ENCODE data around the gene LHFPL2.

Gene LHFPL2

DNA sequence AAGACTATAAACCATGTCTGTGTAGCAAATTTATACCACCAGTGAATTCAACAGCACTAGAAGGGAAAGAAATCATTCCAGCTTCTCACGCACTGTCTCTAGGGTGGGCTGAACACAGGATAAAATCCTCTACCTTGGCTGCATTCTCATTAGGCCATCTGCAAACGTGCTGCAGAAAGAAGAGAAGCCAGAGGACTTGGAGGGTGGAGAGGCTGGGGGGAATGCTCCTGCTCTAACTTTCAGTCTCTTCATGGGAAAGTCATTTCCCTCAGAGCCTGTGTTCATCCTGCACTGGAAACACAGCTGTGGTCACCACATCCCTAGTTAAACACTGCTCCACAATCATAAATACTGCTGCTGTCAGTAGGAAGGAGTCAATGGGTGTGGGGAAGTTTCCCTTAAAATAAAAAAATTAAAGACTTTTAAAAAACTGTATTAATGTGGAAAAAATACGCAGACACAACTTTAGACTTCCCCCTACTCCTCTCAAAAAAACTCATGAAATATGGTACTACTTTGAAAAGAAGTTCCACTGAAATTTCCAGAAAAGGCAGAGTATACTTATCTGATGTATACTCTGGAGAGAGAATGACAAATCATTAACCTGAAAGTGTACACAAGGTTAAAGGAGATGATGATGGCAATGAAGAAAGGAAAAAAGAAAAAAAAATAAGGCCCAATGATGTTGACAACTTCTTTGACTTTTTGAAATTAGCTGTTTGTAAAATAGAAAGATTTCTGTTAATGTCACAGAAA is 46.8 kb downstream of the LHFPL2 start:
- no peak overlapping the region for H3K4me3 ChIP-seq (replicated peaks; ENCODE audit: low read depth, low read length)
- TF ChIP-seq, protein P1, sequence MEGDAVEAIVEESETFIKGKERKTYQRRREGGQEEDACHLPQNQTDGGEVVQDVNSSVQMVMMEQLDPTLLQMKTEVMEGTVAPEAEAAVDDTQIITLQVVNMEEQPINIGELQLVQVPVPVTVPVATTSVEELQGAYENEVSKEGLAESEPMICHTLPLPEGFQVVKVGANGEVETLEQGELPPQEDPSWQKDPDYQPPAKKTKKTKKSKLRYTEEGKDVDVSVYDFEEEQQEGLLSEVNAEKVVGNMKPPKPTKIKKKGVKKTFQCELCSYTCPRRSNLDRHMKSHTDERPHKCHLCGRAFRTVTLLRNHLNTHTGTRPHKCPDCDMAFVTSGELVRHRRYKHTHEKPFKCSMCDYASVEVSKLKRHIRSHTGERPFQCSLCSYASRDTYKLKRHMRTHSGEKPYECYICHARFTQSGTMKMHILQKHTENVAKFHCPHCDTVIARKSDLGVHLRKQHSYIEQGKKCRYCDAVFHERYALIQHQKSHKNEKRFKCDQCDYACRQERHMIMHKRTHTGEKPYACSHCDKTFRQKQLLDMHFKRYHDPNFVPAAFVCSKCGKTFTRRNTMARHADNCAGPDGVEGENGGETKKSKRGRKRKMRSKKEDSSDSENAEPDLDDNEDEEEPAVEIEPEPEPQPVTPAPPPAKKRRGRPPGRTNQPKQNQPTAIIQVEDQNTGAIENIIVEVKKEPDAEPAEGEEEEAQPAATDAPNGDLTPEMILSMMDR (IDR thresholded peaks at IDR 0.05; ENCODE audit: low read length, missing control alignments), result no peak
- no peak for DNase-seq (ENCODE audit: low read depth)

DNA sequence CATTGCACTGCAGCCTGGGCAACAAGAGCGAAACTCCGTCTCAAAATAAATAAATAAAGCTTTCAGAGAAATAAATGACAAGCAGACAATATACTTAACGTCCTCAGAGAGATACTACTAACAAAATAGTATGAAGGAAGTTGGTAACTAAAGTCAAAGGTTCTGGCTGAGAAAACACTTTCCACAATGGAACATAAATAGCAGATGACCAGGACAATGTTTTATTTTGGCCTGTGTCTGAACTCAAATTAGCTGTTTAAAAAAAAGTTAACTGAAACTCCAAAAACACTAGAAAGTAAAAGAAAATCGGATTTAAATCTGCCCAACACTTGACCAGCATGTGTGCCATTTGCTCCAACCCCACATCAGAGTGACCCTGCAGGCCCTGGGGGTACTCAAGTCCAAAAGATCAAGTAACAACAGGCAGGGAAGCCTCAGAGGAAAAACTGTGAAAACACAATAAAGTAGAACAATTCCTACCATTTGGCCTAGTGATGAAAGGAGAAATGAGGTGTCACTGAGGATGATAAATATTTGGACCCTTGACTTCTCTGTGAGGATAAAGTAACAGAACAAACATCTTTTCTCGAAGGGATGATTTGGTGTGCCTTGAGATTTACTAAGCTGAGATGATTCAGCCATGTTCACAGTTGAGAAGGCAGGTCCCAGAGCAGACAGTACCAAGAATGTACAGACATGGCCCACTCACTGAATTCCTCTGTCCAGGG is 47.7 kb downstream of the LHFPL2 start:
- TF ChIP-seq, protein P1 (IDR thresholded peaks at IDR 0.05; ENCODE audit: low read length, missing control alignments), result no peak
- no peak for DNase-seq (ENCODE audit: low read depth)
- no peak overlapping the region for H3K4me3 ChIP-seq (replicated peaks; ENCODE audit: low read depth, low read length)

DNA sequence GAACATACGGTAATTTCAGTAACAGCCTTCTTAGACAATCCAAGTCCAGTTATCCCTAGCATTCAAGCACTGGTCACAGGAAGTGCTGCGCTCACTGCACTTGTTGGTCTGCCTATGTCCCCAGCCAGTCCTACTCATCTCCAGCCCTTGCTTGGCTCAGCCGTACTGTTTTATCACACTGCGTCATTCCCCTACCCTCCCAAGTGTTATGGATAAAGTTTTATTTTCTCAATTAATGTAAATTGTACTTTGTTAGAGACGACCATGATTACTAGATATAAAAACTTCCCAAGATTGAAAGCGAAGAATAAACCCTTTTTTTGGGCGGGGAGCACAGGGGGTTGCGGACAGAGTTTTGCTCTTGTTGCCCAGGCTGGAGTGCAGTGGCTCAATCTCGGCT is 49.6 kb downstream of the LHFPL2 start:
- no peak for DNase-seq (ENCODE audit: low read depth)
- H3K4me3 ChIP-seq (replicated peaks; ENCODE audit: low read depth, low read length), result no peak overlapping the region
- TF ChIP-seq, protein P1 (IDR thresholded peaks at IDR 0.05; ENCODE audit: low read length, missing control alignments), result no peak

DNA sequence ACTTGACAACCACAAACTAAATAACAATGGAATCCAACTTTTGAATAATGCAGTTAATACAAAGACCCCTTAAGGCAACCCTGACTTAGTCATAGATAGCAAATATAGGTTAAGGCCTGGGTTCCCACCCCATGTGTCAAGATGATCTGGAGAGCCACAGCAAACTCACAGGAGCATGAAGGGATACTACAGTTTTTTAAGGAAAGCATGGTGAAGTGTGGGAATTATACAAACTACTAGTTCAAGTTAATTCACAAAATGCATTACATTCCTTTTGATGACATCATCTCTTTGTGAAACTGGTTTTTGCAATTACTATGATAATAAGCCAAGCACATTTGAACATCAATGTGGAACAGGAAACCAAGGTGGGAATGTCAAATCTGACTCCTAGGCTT is 50.6 kb downstream of the LHFPL2 start:
- TF ChIP-seq, protein P1 (IDR thresholded peaks at IDR 0.05; ENCODE audit: low read length, missing control alignments), result no peak
- no peak overlapping the region for H3K4me3 ChIP-seq (replicated peaks; ENCODE audit: low read depth, low read length)
- DNase-seq (ENCODE audit: low read depth), result peak; percentile 89

DNA sequence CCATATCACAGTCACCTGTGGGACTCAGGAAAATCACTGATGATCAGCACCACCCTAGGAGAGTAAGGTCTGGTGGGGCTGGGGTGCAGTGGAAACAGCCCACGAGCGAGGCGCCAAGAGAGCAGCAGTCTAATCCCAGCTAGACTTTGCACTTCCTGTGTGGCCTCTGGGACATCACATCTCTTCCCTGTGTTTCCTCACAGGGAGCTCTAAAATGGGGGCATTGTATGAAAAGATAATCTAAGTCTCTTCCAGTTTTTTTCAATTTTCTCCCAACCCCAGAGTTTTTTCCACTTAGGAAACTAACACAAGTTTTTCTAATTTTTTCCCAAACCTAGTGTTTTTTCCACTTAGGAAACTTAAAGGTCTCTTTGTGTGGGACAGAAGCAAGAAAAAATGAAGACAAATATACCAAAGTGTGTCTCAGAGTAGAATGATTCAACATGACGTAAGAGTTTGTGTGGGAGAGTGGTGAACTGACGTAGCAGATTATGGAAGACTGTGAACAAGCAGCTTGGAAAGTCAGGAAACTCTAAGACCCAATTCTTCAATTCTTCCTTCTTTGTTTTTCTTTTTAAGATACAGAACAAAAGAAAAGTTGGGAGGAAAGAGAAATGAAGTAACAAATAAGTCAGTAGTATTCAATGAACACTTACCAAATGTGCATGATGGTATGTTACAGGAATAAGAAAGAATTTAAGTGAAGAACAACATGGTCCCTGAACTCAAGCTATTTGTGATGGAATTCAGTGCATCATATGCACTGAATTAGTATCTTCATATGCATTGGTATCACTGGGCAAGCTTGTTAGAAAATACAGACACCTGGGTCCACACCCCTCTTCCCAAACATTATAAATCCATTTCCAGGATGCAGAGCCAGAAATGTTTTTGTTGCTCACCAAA is 51.3 kb downstream of the LHFPL2 start:
- H3K4me3 ChIP-seq (replicated peaks; ENCODE audit: low read depth, low read length), result no peak overlapping the region
- TF ChIP-seq, protein P1 (IDR thresholded peaks at IDR 0.05; ENCODE audit: low read length, missing control alignments), result no peak
- peak; percentile 95 for DNase-seq (ENCODE audit: low read depth)

DNA sequence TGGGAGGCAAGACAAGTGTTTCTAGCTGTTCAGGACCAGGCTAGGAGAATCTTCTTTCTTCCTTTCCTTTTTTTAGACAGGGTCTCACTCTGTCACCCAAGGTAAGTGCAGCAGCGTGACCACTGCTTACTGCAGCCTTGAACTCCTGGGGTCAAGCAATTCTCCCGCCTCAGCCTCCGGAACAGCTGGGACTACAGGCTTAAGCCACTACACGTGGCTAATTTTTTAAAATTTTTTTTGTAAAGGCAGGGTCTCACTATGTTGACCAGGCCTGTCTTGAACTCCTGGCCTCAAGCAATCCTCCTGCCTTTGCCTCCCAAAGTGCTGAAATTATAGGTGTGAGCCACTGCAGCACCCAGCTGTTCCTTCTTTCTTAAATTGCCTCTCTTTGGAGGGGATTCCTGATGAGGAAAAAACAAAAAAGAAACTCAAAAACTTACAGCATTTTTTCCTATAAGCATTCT is 53.1 kb downstream of the LHFPL2 start:
- no peak for DNase-seq (ENCODE audit: low read depth)
- TF ChIP-seq, protein P1 (IDR thresholded peaks at IDR 0.05; ENCODE audit: low read length, missing control alignments), result no peak
- H3K4me3 ChIP-seq (replicated peaks; ENCODE audit: low read depth, low read length), result no peak overlapping the region

All from fibroblast of pulmonary artery (primary cell).